Ishikawa (cell line): ENCODE results near the gene ATP9B.

Experiments used
- CEBPB ChIP-seq: IDR thresholded peaks from 2 replicates; pipeline ENCODE4 v1.6.1; 2012
- CREB1 ChIP-seq: IDR thresholded peaks from 2 replicates; pipeline ENCODE4 v1.6.1; 2012; ENCODE audit warnings: low read depth
- EGR1 ChIP-seq: IDR thresholded peaks from 2 replicates; pipeline ENCODE4 v1.6.1; 2012
- EP300 ChIP-seq: IDR thresholded peaks from 2 replicates; pipeline ENCODE4 v1.6.1; 2012; ENCODE audit warnings: borderline replicate concordance
- FOXM1 ChIP-seq: IDR thresholded peaks from 2 replicates; pipeline ENCODE4 v1.6.1; 2012; ENCODE audit warnings: low read depth, borderline replicate concordance
- NFIC ChIP-seq: IDR thresholded peaks from 2 replicates; pipeline ENCODE4 v1.6.1; 2012
- RAD21 ChIP-seq: IDR thresholded peaks from 2 replicates; pipeline ENCODE4 v1.6.1; 2012; ENCODE audit warnings: low read depth
- TAF1 ChIP-seq: IDR thresholded peaks from 2 replicates; pipeline ENCODE4 v1.6.1; 2012; ENCODE audit warnings: low read depth, mild to moderate bottlenecking
- TCF12 ChIP-seq: IDR thresholded peaks from 2 replicates; pipeline ENCODE4 v1.6.1; 2012; ENCODE audit warnings: low read depth
- TEAD4 ChIP-seq: IDR thresholded peaks from 2 replicates; pipeline ENCODE4 v1.6.1; 2012
- USF1 ChIP-seq: IDR thresholded peaks from 2 replicates; pipeline ENCODE4 v1.6.1; 2012
- YY1 ChIP-seq: IDR thresholded peaks from 2 replicates; pipeline ENCODE4 v1.6.1; 2012; ENCODE audit warnings: low read depth
- ZBTB7A ChIP-seq: IDR thresholded peaks from 2 replicates; pipeline ENCODE4 v1.6.1; 2012; ENCODE audit warnings: low read depth
- TF ChIP-seq, protein P1 (sequence below): IDR thresholded peaks from 2 replicates; pipeline ENCODE4 v1.6.1; 2012
- TF ChIP-seq, protein P2 (sequence below): IDR thresholded peaks from 2 replicates; pipeline ENCODE4 v1.6.1; 2012; ENCODE audit warnings: low read depth, mild to moderate bottlenecking

The ATP9B gene

DNA sequence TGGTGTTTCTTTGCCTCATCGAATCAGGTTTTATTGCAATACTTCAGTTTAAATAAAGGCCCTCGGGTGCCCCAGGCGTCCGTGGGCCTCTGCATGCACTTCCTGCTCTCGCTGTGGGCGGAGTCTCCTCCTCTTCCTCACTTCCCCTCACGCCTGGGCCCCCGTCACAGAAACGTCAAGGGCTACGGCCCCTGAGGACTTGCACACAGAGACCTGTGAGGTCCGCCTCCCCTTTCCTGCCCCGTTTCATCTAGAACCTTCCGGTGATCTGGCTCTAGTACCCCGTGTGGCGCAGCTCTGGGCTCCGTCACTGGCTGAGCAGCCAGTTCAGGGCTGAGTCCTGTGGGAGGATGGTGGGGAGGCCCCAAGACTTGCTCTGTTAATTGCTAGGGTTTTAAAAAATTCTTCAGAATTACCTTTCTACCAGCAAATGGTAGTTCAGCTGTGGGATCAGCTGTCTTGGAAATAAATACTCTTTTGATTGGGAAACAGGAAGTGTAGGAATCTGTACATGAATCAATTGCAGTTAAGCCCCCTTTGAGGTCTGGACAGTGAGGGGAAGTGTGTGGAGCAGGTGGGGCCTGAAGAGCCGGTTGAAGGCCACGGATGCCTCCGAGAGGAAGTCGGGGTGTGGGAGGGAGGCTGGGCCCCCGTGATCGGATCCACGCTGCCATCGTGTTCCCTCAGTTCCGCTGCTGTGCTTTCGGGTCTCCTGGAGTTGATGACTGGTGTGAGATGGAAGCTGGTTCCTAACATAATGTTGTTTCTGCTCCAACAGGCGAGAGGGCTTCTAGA, 336.8 kb downstream of the ATP9B start:
- TF ChIP-seq, protein P1, sequence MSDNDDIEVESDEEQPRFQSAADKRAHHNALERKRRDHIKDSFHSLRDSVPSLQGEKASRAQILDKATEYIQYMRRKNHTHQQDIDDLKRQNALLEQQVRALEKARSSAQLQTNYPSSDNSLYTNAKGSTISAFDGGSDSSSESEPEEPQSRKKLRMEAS, result no peak
- TF ChIP-seq EGR1 (no peak), CREB1 (no peak), FOXM1 (no peak), YY1 (no peak), USF1 (no peak), TCF12 (no peak), RAD21 (no peak), ZBTB7A (no peak), EP300 (no peak)

DNA sequence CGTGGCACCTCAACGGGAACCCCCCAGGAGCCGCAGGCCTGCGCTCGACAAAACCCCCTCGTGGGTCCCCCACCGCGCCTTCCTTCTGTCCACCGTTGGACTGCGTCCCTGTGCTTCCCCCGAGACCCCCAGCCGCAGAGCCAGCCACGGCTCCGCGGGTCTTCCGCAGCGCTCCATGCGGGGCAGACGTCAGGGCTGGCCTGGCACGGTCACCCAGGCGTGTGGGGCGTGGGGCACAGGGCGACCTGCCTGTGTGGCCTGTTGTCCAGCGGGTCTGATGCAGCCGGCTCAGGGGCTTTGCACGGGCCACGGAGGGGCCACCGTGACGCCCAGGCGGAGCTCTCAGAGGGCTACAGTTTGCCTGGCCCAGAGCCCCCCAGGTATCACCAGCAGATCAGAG, 337.5 kb downstream of the ATP9B start:
- TF ChIP-seq, protein P1, result no peak
- TF ChIP-seq USF1 (no peak), YY1 (no peak)

- TF ChIP-seq USF1, result no peak
- TF ChIP-seq ZBTB7A, result no peak
- TF ChIP-seq TCF12, result no peak
- TF ChIP-seq TEAD4, result no peak
- TF ChIP-seq NFIC, result no peak
- no peak for TF ChIP-seq YY1
- TF ChIP-seq, protein P2, sequence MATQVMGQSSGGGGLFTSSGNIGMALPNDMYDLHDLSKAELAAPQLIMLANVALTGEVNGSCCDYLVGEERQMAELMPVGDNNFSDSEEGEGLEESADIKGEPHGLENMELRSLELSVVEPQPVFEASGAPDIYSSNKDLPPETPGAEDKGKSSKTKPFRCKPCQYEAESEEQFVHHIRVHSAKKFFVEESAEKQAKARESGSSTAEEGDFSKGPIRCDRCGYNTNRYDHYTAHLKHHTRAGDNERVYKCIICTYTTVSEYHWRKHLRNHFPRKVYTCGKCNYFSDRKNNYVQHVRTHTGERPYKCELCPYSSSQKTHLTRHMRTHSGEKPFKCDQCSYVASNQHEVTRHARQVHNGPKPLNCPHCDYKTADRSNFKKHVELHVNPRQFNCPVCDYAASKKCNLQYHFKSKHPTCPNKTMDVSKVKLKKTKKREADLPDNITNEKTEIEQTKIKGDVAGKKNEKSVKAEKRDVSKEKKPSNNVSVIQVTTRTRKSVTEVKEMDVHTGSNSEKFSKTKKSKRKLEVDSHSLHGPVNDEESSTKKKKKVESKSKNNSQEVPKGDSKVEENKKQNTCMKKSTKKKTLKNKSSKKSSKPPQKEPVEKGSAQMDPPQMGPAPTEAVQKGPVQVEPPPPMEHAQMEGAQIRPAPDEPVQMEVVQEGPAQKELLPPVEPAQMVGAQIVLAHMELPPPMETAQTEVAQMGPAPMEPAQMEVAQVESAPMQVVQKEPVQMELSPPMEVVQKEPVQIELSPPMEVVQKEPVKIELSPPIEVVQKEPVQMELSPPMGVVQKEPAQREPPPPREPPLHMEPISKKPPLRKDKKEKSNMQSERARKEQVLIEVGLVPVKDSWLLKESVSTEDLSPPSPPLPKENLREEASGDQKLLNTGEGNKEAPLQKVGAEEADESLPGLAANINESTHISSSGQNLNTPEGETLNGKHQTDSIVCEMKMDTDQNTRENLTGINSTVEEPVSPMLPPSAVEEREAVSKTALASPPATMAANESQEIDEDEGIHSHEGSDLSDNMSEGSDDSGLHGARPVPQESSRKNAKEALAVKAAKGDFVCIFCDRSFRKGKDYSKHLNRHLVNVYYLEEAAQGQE, result no peak
- TF ChIP-seq FOXM1, result no peak
- TF ChIP-seq EP300, result no peak
- no peak for TF ChIP-seq TAF1
- TF ChIP-seq CREB1, result no peak
- TF ChIP-seq CEBPB, result no peak
- TF ChIP-seq, protein P1, result no peak
- no peak for TF ChIP-seq RAD21
Measured at GRCh38 chr18:79409313-79409712, 340.1 kb downstream of the ATP9B start.

GRCh38 chr18:79410171-79410641, 341.0 kb downstream of the ATP9B start:
- TF ChIP-seq, protein P1, result no peak
- TF ChIP-seq FOXM1 (no peak), EGR1 (no peak), YY1 (no peak), NFIC (no peak), TEAD4 (no peak), TCF12 (no peak)

GRCh38 chr18:79410731-79411613, 341.8 kb downstream of the ATP9B start:
- TF ChIP-seq YY1 (no peak), CEBPB (no peak), TCF12 (no peak), EGR1 (no peak), USF1 (no peak), NFIC (no peak), ZBTB7A (no peak), CREB1 (no peak), TEAD4 (no peak)
- TF ChIP-seq, protein P2, result no peak
